Mesodermal cell (in vitro differentiated cells): Measurements from ENCODE around the gene CAMSAP3.

Source experiments
- H3K27ac ChIP-seq: 2 replicates; pipeline ENCODE4 v1.7.0; 2013; ENCODE audit warnings: mild to moderate bottlenecking, low read depth, low read length, moderate library complexity; ENCODE audit not compliant: severe bottlenecking
- H3K36me3 ChIP-seq: 2 replicates; pipeline ENCODE4 v1.7.1; 2013; ENCODE audit warnings: mild to moderate bottlenecking, low read length, moderate library complexity; ENCODE audit not compliant: control insufficient read depth, insufficient read depth
- H3K4me1 ChIP-seq: one replicate; pipeline ENCODE4 v1.7.1; 2013; ENCODE audit warnings: mild to moderate bottlenecking, low read length; ENCODE audit not compliant: insufficient read depth, control insufficient read depth, poor library complexity, severe bottlenecking
- H3K4me3 ChIP-seq: 2 replicates; pipeline ENCODE4 v1.7.0; 2013; ENCODE audit warnings: low read length, control low read depth, mild to moderate bottlenecking; ENCODE audit not compliant: insufficient read depth, poor library complexity, severe bottlenecking; ENCODE audit errors: extremely low read depth
- H3K9me3 ChIP-seq: 2 replicates; pipeline ENCODE4 v1.7.1; 2013; ENCODE audit warnings: mild to moderate bottlenecking, low read length, moderate library complexity; ENCODE audit not compliant: control insufficient read depth
- WGBS, 2 experiments: methylation state at CpG; one replicate each; pipeline ENCODE4 v1.1.5; 2013; ENCODE audit warnings: missing lambda C conversion rate in 2 of 2; ENCODE audit not compliant: insufficient coverage in 2 of 2; 5-methylcytosine and 5-hydroxymethylcytosine counted together

The CAMSAP3 gene

DNA sequence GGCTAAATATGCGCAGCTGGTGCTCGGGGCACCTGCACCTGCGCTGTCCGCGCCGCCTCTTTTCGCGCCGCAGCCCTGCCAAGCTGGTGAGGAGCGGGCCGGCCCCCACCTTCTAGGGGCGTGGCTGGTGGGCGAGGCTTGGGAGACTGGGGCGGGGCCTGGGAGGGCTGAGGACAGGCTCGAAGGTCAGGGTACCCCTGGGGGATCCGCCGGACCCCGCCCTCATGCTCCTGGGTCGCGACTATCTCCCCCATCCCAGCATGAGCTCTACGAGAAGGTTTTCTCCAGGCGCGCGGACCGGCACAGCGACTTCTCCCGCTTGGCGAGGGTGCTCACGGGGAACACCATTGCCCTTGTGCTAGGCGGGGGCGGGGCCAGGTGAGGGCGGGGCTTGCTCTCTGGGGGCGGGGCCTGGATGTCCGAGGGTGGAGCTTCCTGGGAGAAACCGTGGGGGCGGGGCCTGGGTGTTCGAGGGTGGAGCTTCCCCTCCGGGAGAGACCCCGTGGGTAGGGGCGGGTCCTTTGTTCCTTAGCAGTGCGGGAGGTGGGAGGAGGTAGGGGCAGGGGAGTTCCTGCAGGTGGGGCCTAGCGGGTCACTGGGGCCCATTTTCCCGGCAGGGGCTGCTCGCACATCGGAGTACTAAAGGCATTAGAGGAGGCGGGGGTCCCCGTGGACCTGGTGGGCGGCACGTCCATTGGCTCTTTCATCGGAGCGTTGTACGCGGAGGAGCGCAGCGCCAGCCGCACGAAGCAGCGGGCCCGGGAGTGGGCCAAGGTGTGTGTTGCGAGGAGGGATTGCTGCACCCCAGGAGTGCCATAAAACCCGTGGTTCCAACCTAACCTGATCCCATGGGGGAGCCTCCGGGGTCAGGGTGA is 40.4 kb upstream of the CAMSAP3 start:
- 95 to 98% methylated on average over 41 to 52 of the region's 62 CpGs for WGBS, 2 experiments
- H3K9me3 ChIP-seq = no peaks in the 10 kb centered on the region
- no peak overlapping the region for H3K27ac ChIP-seq
- H3K4me1 ChIP-seq = no peaks in the 10 kb centered on the region
- H3K36me3 ChIP-seq = peaks cover 89% of the 10 kb centered on the region
- H3K4me3 ChIP-seq = no peak overlapping the region

DNA sequence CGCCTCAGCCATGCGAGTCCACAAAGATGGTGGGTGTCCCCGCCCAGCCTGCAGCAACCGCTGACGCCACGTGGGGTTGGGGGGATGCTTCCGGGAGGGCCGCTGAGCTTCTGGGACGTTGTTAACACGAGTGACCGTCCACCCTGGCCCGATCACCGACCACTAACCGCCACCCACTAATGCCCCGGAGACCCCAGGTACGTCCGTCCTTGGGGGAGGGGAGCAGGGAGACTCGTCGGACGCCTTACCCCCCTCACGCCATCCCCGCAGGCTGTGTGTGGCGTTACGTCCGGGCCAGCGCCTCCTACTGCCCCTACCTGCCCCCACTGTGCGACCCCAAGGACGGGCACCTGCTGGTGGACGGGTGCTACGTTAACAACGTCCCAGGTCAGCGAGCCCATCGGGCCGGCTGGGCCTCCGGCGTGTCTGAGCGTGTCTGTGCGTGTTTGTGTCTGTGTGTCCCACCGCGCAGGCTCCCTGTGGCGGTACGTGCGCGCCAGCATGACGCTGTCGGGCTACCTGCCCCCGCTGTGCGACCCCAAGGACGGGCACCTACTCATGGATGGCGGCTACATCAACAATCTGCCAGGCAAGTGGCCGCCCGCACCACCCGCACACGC is 38.9 kb upstream of the CAMSAP3 start:
- 94 to 98% methylated on average over 50 to 53 of the region's 54 CpGs for WGBS, 2 experiments
- Histone ChIP-seq H3K27ac (no peak overlapping the region), H3K4me3 (no peak overlapping the region), H3K9me3 (no peaks in the 10 kb centered on the region), H3K36me3 (peaks cover 85% of the 10 kb centered on the region), H3K4me1 (no peaks in the 10 kb centered on the region)

DNA sequence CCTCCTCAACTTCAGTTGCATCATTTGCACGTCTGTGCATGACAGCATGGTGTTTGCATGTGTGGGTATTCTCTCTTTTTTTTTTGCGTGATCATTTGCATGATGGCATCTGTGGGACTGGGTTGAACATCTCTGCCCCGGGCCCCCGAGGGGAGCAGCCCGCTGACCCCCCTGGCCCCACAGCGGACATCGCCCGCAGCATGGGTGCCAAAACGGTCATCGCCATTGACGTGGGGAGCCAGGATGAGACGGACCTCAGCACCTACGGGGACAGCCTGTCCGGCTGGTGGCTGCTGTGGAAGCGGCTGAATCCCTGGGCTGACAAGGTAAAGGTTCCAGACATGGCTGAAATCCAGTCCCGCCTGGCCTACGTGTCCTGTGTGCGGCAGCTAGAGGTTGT is 37.0 kb upstream of the CAMSAP3 start:
- no peak overlapping the region for H3K27ac ChIP-seq
- H3K4me1 ChIP-seq = no peaks in the 10 kb centered on the region
- 95 to 97% methylated on average over 14 to 16 of the region's 18 CpGs for WGBS, 2 experiments
- peaks cover 68% of the 10 kb centered on the region for H3K36me3 ChIP-seq
- no peaks in the 10 kb centered on the region for H3K9me3 ChIP-seq
- no peak overlapping the region for H3K4me3 ChIP-seq

DNA sequence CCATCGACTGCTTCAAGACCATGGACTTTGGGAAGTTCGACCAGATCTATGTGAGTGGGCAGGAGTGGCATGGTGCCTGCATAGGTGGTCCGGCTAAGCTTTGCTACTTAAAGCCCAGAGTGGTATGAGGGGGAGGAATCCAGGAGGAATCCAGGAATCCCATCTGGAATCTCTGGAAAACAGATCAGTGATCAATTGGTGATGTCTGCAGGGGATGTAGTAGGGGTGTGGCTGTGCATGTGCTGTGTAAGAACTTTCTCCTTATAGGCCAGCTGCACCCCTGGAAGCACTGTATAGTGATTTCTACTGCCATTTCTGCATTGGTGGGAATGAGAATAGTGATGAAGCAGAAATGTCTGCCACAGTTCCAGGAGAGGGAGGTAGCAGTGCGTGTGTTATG is 36.6 kb upstream of the CAMSAP3 start:
- Histone ChIP-seq H3K4me1 (no peaks in the 10 kb centered on the region), H3K9me3 (no peaks in the 10 kb centered on the region), H3K27ac (no peak overlapping the region), H3K4me3 (no peak overlapping the region), H3K36me3 (peaks cover 63% of the 10 kb centered on the region)
- WGBS, 2 experiments = 20 to 60% methylated on average over 2 to 4 of the region's 4 CpGs

DNA sequence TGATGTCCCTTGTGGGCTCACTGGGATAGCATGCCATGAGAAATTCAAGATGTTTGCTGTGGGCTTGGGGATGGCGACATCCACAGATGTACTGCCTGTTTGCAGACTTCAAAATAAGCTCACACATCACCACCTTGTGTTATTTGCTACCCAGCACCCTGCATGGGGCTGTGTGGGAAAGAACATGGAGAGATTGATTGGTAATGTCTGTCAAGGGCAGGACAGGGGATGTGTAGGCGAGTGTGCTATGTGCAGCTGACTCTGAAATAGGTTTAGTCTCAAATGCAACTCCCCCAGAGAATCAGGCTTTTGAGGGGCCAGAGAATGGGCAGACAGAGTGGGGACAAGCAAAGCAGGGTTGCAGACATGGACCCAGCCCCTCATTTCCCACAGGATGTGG is 35.4 kb upstream of the CAMSAP3 start:
- Histone ChIP-seq H3K9me3 (no peaks in the 10 kb centered on the region), H3K4me1 (no peaks in the 10 kb centered on the region), H3K36me3 (peaks cover 53% of the 10 kb centered on the region), H3K4me3 (no peak overlapping the region), H3K27ac (no peak overlapping the region)
- whole genome bisulfite sequencing, 2 experiments = 89% methylated on average over 1 of the region's 2 CpGs; no CpG with 5 or more reads in 1 of the 2 experiments

DNA sequence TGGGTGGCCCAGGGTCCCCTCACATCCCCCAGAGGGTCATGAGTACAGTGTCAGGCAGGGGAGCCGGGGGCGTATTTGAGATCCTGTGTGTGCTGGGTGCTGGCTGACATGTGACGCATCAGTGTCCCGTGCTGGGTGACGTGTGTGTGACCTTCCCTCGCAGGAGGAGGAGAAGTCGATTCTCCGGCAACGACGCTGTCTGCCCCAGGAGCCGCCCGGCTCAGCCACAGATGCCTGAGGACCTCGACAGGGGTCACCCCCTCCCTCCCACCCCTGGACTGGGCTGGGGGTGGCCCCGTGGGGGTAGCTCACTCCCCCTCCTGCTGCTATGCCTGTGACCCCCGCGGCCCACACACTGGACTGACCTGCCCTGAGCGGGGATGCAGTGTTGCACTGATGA is 34.3 kb upstream of the CAMSAP3 start:
- Histone ChIP-seq H3K4me3 (no peak overlapping the region), H3K27ac (no peak overlapping the region), H3K36me3 (peaks cover 43% of the 10 kb centered on the region), H3K4me1 (no peaks in the 10 kb centered on the region), H3K9me3 (no peaks in the 10 kb centered on the region)
- WGBS, 2 experiments = 87 to 93% methylated on average over 9 to 16 of the region's 17 CpGs

DNA sequence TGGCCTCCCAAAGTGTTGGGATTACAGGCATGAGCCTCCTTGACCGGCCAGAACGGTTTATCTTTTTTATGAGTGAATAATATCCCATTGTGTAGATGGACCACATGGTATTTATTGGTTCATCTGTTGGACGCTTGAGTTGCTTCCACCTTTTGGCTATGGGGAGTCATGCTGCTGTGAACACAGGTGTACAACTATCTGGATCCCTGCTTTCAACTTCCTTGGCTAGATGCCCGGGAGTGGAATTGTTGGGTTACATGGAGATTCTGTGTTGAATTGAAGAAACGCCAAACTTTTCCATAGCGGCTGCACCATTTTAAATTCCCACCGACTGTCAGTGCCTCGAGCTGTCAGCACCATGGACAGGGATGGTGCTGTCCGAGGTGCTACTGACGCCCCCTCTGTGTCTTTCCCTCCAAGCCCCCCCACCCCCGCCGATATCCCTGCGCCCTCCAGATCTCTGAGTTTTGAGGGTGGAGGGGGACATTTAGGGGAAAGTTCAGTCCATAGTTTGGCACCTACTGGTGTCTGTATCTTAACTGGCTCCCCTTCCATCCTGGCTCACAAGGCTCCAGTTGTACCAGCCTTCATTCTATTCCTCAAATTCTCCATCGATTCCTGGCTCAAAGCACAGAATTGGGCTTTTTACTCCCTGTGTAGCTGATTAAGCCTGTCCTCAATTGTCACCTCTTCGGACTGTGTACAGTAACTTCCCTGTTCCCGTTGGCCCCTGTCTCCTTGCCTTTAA is 32.8 kb upstream of the CAMSAP3 start:
- H3K36me3 ChIP-seq = peaks cover 28% of the 10 kb centered on the region
- 82 to 83% methylated on average over 6 to 8 of the region's 16 CpGs for WGBS, 2 experiments
- no peak overlapping the region for H3K27ac ChIP-seq

DNA sequence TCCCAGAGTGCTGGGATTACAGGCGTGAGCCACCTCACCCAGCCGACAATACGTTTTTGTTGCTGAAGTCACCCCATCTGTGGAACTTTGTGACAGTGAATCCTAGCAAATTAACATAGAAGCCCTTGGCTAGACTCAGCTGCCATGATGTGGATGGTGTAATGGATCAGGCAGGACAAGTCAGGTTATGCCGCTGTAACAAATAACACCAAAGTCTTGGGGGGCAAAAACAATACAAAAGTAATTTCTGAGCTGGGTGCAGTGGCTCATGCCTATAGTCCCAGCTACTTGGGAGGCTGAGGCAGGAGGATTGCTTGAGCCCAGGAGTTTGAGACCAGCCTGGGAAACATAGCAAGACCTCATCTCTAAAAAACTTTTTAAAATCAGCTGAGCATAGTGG is 30.8 kb upstream of the CAMSAP3 start:
- Histone ChIP-seq H3K4me1 (no peaks in the 10 kb centered on the region), H3K9me3 (no peaks in the 10 kb centered on the region), H3K27ac (no peak overlapping the region), H3K4me3 (no peak overlapping the region), H3K36me3 (peaks cover 11% of the 10 kb centered on the region)
- WGBS, 2 experiments = 87 to 97% methylated on average over 4 of the region's 4 CpGs

More for the DNA sequence above, 32.8 kb upstream of the CAMSAP3 start:
- Histone ChIP-seq H3K9me3 (no peaks in the 10 kb centered on the region), H3K4me1 (no peaks in the 10 kb centered on the region), H3K4me3 (no peak overlapping the region)

DNA sequence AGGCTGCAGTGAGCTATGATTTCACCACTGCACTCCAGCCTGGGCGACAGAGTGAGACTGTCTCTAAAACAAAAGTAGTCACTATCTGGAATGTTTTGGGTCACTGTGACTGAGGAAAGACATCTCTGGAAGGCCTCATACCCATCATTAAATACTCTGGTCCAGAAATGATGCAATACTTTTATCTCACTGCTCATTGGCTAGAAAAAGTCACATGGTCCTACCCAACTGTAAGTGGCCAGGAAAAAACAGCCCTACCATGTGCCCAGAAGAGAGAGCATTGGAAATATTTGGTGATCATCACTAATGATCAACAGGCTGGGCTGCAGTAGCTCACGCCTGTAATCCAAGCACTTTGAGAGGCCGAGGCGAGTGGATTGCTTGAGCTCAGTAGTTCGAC is 30.3 kb upstream of the CAMSAP3 start:
- WGBS, 2 experiments = 88 to 100% methylated on average over 1 to 4 of the region's 5 CpGs
- Histone ChIP-seq H3K27ac (no peak overlapping the region), H3K4me3 (no peak overlapping the region), H3K36me3 (peaks cover 8% of the 10 kb centered on the region), H3K4me1 (no peaks in the 10 kb centered on the region), H3K9me3 (no peaks in the 10 kb centered on the region)

DNA sequence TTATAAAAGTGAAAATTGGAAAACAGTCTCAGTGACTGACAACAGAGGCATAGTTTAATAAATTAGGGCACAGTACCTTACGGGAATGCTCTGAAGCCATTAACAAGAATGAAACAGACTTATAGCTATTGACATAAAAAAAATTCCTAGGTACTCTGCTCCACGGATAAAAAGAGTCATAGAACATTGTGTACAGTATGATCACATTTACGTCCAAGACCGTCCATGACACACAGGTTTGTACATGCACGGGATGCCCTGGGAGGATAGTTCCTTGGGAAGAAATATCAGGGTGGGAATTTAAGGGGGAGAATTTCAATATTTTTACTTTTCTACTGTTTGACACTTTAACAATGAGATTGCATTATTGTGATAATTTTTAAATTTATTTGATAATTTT is 24.9 kb upstream of the CAMSAP3 start:
- Histone ChIP-seq H3K9me3 (no peaks in the 10 kb centered on the region), H3K27ac (no peak overlapping the region), H3K4me3 (no peak overlapping the region), H3K4me1 (no peaks in the 10 kb centered on the region), H3K36me3 (no peaks in the 10 kb centered on the region)
- 80 to 91% methylated on average over 2 to 4 of the region's 5 CpGs for WGBS, 2 experiments
